ENCODE measurements around the gene ARHGEF17. TPM values are rescaled to one million over a fixed set of nuclear protein-coding genes. Genes with fewer than 3 reads are reported as not detected.

Gene ARHGEF17
- total RNA-seq, 4 donors from 2014 or later = 82.8 to 196 (median 122) TPM

- Histone ChIP-seq H3K36me3 (peaks cover 25 to 76% (median 58%) of the 10 kb centered on the region in 4 donors), H3K4me3 (no peak overlapping the region), H3K27ac (replicated peaks in 1 of 4) (no peak overlapping the region), H3K4me1 (peaks cover 0 to 44% (median 37%) of the 10 kb centered on the region in 4 donors), H3K9me3 (no peaks in the 10 kb centered on the region), H3K27me3 (no peaks in the 10 kb centered on the region)
- WGBS = 91% methylated on average over 4 of the region's 4 CpGs
- DNase-seq (ENCODE audit: extremely low spot score) = no peak
- intact Hi-C loops (cut with DNase I) = loop anchor here (5.0 kb wide), 1 partner anchor 309 kb away; no protein-coding TSS in a partner anchor
- TF ChIP-seq CTCF (IDR thresholded peaks at IDR 0.05) = no peak
- TF ChIP-seq POLR2AphosphoS5 (IDR thresholded peaks at IDR 0.05) = no peak
- TF ChIP-seq POLR2A (IDR thresholded peaks at IDR 0.05; ENCODE audit: low read depth) = no peak
- no peak for TF ChIP-seq EP300 (IDR thresholded peaks at IDR 0.05)
Observed at GRCh38 chr11:73353422-73353821, 45.3 kb downstream of the ARHGEF17 start.

- Histone ChIP-seq H3K4me1 (peaks cover 3 to 44% (median 35%) of the 10 kb centered on the region in 4 donors), H3K27ac (replicated peaks in 1 of 4) (no peak overlapping the region)
Observed at GRCh38 chr11:73355109-73355508, 47.0 kb downstream of the ARHGEF17 start.

GRCh38 chr11:73356979-73357860 lies 49.1 kb downstream of the ARHGEF17 start:
- Histone ChIP-seq H3K27ac (replicated peaks in 1 of 4) (no peak overlapping the region), H3K4me1 (peaks cover 3 to 32% (median 25%) of the 10 kb centered on the region in 4 donors), H3K27me3 (no peaks in the 10 kb centered on the region), H3K36me3 (peaks cover 55 to 99% (median 87%) of the 10 kb centered on the region in 4 donors), H3K9me3 (no peaks in the 10 kb centered on the region), H3K4me3 (no peak overlapping the region)
- intact Hi-C loops (cut with DNase I) = no loop called here
- TF ChIP-seq EP300 (IDR thresholded peaks at IDR 0.05) (no peak), POLR2AphosphoS5 (IDR thresholded peaks at IDR 0.05) (no peak), CTCF (IDR thresholded peaks at IDR 0.05) (no peak), POLR2A (IDR thresholded peaks at IDR 0.05; ENCODE audit: low read depth) (no peak)
- 90% methylated on average over 14 of the region's 22 CpGs for WGBS
- DNase-seq (ENCODE audit: extremely low spot score) = no peak

More at GRCh38 chr11:73355109-73355508, 47.0 kb downstream of the ARHGEF17 start:
- no peak overlapping the region for H3K4me3 ChIP-seq
- H3K9me3 ChIP-seq = no peaks in the 10 kb centered on the region
- peaks cover 34 to 80% (median 66%) of the 10 kb centered on the region in 4 donors for H3K36me3 ChIP-seq
- H3K27me3 ChIP-seq = no peaks in the 10 kb centered on the region
- TF ChIP-seq POLR2AphosphoS5 (IDR thresholded peaks at IDR 0.05) (no peak), CTCF (IDR thresholded peaks at IDR 0.05) (no peak), POLR2A (IDR thresholded peaks at IDR 0.05; ENCODE audit: low read depth) (no peak), EP300 (IDR thresholded peaks at IDR 0.05) (no peak)
- WGBS = 89% methylated on average over 4 of the region's 4 CpGs
- DNase-seq (ENCODE audit: extremely low spot score) = no peak
- intact Hi-C loops (cut with DNase I) = no loop called here

GRCh38 chr11:73358071-73358470 lies 50.0 kb downstream of the ARHGEF17 start:
- intact Hi-C loops (cut with DNase I) = no loop called here
- WGBS = 65% methylated on average over 5 of the region's 5 CpGs
- Histone ChIP-seq H3K4me3 (no peak overlapping the region), H3K4me1 (peaks cover 3 to 32% (median 27%) of the 10 kb centered on the region in 4 donors), H3K36me3 (peaks cover 61 to 99% (median 88%) of the 10 kb centered on the region in 4 donors), H3K27ac (replicated peaks in 1 of 4) (no peak overlapping the region), H3K27me3 (no peaks in the 10 kb centered on the region), H3K9me3 (no peaks in the 10 kb centered on the region)
- DNase-seq (ENCODE audit: extremely low spot score) = no peak
- TF ChIP-seq POLR2AphosphoS5 (IDR thresholded peaks at IDR 0.05) (no peak), EP300 (IDR thresholded peaks at IDR 0.05) (no peak), POLR2A (IDR thresholded peaks at IDR 0.05; ENCODE audit: low read depth) (no peak), CTCF (IDR thresholded peaks at IDR 0.05) (no peak)

Measured in esophagus muscularis mucosa (tissue), 4 donors.